ENCODE data around the gene METRN.

DNA sequence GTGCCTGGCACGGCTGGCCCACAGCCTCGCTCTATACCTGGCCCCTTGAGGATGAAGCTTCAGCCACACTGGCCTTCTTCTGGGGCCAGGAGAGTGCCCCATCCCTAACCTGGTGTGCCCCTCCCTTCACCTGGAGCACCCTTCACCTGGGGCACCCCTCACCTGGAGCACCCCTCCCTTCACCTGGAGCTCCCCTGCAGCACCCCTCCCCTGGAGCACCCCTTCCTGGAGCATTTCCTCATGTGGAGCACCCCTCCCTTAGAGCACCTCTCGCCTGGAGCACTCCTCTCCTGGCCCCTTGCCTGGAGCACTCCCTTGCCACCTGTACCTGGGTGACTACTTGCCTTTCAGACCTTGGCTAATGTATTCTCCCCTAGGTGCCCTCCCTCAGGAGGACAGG is 6.9 kb upstream of the METRN start:
- TF ChIP-seq, protein P1, sequence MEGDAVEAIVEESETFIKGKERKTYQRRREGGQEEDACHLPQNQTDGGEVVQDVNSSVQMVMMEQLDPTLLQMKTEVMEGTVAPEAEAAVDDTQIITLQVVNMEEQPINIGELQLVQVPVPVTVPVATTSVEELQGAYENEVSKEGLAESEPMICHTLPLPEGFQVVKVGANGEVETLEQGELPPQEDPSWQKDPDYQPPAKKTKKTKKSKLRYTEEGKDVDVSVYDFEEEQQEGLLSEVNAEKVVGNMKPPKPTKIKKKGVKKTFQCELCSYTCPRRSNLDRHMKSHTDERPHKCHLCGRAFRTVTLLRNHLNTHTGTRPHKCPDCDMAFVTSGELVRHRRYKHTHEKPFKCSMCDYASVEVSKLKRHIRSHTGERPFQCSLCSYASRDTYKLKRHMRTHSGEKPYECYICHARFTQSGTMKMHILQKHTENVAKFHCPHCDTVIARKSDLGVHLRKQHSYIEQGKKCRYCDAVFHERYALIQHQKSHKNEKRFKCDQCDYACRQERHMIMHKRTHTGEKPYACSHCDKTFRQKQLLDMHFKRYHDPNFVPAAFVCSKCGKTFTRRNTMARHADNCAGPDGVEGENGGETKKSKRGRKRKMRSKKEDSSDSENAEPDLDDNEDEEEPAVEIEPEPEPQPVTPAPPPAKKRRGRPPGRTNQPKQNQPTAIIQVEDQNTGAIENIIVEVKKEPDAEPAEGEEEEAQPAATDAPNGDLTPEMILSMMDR (conservative IDR thresholded peaks at IDR 0.05; ENCODE audit: low read length): no peak
- no peak for TF ChIP-seq EZH2phosphoT487 (IDR thresholded peaks at IDR 0.05; ENCODE audit: borderline replicate concordance)

Measured in Loucy (cell line).